GM15510 (cell line): Measurements from ENCODE around the gene CLDN5.

ENCODE experiments used
- POLR2A ChIP-seq: IDR thresholded peaks from 3 replicates; pipeline ENCODE4 v1.6.1; 2011; ENCODE audit warnings: borderline replicate concordance; ENCODE audit not compliant: insufficient read length; ENCODE audit errors: extremely low read depth

The CLDN5 gene

GRCh38 chr22:19533049-19533626 is 8.9 kb upstream of the CLDN5 start:
- no peak for TF ChIP-seq POLR2A

- no peak for TF ChIP-seq POLR2A
Measured at GRCh38 chr22:19530751-19531150, 6.5 kb upstream of the CLDN5 start.

GRCh38 chr22:19529811-19530210 is 5.6 kb upstream of the CLDN5 start:
- TF ChIP-seq POLR2A, result no peak

- TF ChIP-seq POLR2A, result no peak
Measured at GRCh38 chr22:19527861-19528417, 3.7 kb upstream of the CLDN5 start.

GRCh38 chr22:19527321-19527721 is 3.1 kb upstream of the CLDN5 start:
- no peak for TF ChIP-seq POLR2A

GRCh38 chr22:19526702-19527111 is 2.5 kb upstream of the CLDN5 start:
- TF ChIP-seq POLR2A, result no peak

- no peak for TF ChIP-seq POLR2A
Measured at GRCh38 chr22:19526076-19526701, 2.0 kb upstream of the CLDN5 start.

- TF ChIP-seq POLR2A, result no peak
Measured at GRCh38 chr22:19525666-19526065, 1.5 kb upstream of the CLDN5 start.

- TF ChIP-seq POLR2A, result no peak
Measured at GRCh38 chr22:19525116-19525660, 978 bp upstream of the CLDN5 start.

GRCh38 chr22:19523240-19524169 is 705 bp downstream of the CLDN5 start:
- TF ChIP-seq POLR2A, result no peak

- no peak for TF ChIP-seq POLR2A
Measured at GRCh38 chr22:19522881-19523239, 1.4 kb downstream of the CLDN5 start.

- TF ChIP-seq POLR2A, result no peak
Measured at GRCh38 chr22:19522190-19522880, 1.9 kb downstream of the CLDN5 start.

GRCh38 chr22:19520566-19521305 is 3.5 kb downstream of the CLDN5 start:
- TF ChIP-seq POLR2A, result no peak

- TF ChIP-seq POLR2A, result no peak
Measured at GRCh38 chr22:19520007-19520406, 4.2 kb downstream of the CLDN5 start.
